HG02938 (cell line): ENCODE data around the gene GMEB1.
"Not testable (repeated sequence)": the region's sequence is repeated elsewhere in the genome, so short reads cannot be mapped to it uniquely, and the experiment has no call there.

Source experiments
- ATAC-seq: cut with Tn5 transposase; IDR thresholded peaks from one replicate; pipeline ENCODE4 v1.9.1; 2021; ENCODE audit warnings: mild to moderate bottlenecking, moderate library complexity; ENCODE audit not compliant: unreplicated experiment

Gene GMEB1

GRCh38 chr1:28744184-28744583 lies 75.6 kb downstream of the GMEB1 start:
- ATAC-seq: no peak

- ATAC-seq: no peak
Observed at GRCh38 chr1:28745653-28746173, 77.1 kb downstream of the GMEB1 start.

- ATAC-seq: no peak
Observed at GRCh38 chr1:28750330-28750729, 81.7 kb downstream of the GMEB1 start.

- ATAC-seq: not testable (repeated sequence)
Observed at GRCh38 chr1:28750771-28751294, 82.2 kb downstream of the GMEB1 start.

GRCh38 chr1:28751315-28752060 lies 82.9 kb downstream of the GMEB1 start:
- no peak for ATAC-seq

GRCh38 chr1:28755701-28756100 lies 87.1 kb downstream of the GMEB1 start:
- no peak for ATAC-seq

GRCh38 chr1:28756846-28757245 lies 88.3 kb downstream of the GMEB1 start:
- no peak for ATAC-seq

GRCh38 chr1:28758420-28758819 lies 89.8 kb downstream of the GMEB1 start:
- no peak for ATAC-seq

- ATAC-seq: no peak
Observed at GRCh38 chr1:28759257-28759656, 90.7 kb downstream of the GMEB1 start.

- ATAC-seq: no peak
Observed at GRCh38 chr1:28761189-28761588, 92.6 kb downstream of the GMEB1 start.

- no peak for ATAC-seq
Observed at GRCh38 chr1:28766532-28767183, 98.1 kb downstream of the GMEB1 start.
